Measurements from ENCODE around the gene SMDT1. TPM values are rescaled to one million over a fixed set of nuclear protein-coding genes. Genes with fewer than 3 reads are reported as not detected.
"Not testable (repeated sequence)": the region's sequence is repeated elsewhere in the genome, so short reads cannot be mapped to it uniquely, and the experiment has no call there.

SMDT1 gene
- total RNA-seq, 1 experiment from 2014 or later = 5.6 TPM

DNA sequence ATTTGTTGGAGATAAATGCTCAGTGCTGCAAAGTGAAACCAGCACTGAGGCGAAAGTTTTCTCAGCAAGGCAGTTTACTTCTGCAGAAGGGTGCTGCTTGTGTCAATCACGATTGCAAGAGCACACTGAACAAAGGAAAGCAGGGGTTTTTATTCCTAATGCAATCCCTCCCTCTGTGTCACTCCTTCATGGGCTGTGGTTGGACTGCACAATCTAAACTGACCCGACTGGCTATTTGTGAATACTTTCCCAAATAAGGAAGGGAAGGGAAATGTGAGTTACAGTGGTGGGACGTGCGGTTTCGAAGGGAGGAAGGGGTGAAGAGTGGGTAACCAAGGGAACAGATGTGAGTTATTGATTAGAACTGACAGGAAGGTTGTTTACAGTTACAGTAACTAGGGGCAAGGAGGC is 35.9 kb downstream of the SMDT1 start:
- H3K4me3 ChIP-seq (ENCODE audit: insufficient read depth, low read depth, low read length); H3K27me3 ChIP-seq (ENCODE audit: control insufficient read depth, insufficient read depth, low read length); DNase-seq; H3K36me3 ChIP-seq (replicated peaks; ENCODE audit: control insufficient read depth, insufficient read depth, low read length): not testable (repeated sequence)

DNA sequence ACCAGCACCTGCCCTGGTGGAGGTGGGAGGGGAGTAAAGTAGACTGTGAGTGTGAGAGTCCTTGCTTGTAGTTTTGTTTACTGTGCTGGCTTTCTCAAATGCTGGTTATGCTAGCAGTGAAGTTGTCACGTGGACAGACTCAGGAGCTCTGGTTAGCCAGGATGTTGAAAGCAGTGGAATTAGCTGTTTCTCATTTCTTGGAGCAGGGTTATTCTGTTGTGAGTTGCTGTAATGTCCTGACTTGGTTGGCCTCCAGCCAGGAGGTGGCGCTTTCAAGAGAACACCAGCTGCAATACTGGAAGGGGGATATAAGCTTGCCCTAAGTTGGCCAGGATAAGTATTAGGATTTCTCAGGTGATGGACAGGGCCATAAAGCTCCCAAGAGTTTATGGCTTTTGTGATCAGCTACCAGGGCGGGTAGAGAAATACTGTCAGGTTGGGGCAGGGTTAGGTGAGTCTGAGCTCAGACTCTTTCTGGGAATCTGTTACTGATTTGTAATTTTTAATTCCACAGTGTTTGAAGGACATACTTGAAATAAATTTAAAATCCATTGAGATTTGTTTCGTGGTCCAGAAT is 37.4 kb downstream of the SMDT1 start:
- no peaks in the 10 kb centered on the region; the same call in 1 of the 2 replicates for H3K27me3 ChIP-seq (ENCODE audit: control insufficient read depth, insufficient read depth, low read length)
- no peak overlapping the region for H3K4me3 ChIP-seq (ENCODE audit: insufficient read depth, low read depth, low read length)
- DNase-seq = peak; percentile 41
- no peaks in the 10 kb centered on the region for H3K36me3 ChIP-seq (replicated peaks; ENCODE audit: control insufficient read depth, insufficient read depth, low read length)

DNA sequence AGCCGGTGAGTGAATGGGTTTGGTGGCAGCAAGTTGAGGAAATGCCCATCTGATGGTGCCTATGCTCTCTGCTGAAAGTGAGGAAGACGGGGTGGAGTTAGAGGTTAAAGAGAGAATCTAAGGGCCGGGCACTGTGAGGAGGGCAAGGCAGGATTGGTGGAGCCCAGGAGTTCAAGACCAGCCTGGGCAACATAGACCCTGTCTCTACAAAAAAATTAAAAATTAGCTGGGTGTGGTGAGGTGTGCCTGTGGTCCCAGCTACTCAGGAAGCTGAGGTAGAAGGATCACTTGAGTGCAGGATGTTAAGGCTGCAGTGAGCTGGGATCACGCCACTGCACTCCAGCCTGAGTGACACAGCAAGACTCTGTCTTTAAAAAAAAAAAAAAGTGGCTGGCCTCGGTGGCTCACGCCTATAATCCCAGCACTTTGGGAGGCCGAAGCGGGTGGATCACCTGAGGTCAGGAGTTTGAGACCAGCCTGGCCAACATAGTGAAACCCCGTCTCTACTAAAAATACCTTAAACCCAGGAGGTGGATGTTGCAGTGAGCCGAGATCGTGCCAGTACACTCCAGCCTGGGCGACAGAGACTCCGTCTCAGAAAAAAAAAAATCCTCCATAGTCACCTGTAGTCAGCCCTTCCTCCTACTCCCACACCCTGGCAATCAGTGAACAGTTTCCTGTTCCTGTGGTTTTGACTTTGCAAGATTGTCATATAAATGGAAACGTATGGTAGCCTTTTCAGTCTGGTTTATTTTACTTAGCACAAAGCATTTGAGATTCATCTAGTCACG is 40.9 kb downstream of the SMDT1 start:
- not testable (repeated sequence) for H3K36me3 ChIP-seq (replicated peaks; ENCODE audit: control insufficient read depth, insufficient read depth, low read length); H3K4me3 ChIP-seq (ENCODE audit: insufficient read depth, low read depth, low read length); H3K27me3 ChIP-seq (ENCODE audit: control insufficient read depth, insufficient read depth, low read length); DNase-seq

DNA sequence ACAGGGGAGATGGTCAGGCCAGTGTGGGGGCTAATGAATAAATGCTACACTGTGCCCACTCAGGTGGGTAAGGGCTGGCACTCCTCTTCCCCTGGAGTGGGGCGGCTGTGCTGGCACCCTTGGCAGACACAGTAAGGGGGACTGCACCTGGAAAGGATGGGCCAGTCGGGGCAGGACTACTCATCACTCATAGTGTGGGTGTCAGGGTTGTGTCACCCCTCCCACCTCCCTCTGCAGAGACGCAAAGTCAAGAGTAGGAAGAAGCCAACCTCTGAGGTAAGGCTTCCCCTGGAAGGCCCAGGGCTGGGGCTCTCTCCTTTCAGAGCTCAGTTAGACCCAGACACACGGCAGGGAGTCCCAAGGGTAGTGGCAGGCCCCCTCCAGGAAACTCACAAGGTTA is 44.0 kb downstream of the SMDT1 start:
- H3K36me3 ChIP-seq (replicated peaks; ENCODE audit: control insufficient read depth, insufficient read depth, low read length); H3K27me3 ChIP-seq (ENCODE audit: control insufficient read depth, insufficient read depth, low read length); DNase-seq; H3K4me3 ChIP-seq (ENCODE audit: insufficient read depth, low read depth, low read length): not testable (repeated sequence)

DNA sequence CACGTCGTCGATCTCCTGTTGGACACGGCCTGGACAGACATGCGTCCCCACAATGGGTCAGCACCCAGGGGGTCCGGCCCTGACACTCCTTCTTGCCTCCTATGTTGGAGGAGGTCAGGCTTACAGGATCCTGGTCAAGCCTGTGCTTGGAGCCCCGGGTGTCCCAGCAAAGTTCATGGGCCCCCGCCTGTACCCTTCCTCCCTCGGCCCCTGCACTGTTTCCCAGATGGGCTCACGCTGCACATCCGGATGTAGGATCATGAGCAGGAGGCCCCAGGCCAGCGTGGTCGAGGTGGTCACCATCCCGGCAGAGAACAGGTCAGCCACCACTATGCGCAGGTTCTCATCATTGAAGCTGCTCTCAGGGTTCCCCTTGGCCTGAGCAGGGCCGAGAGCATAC is 48.1 kb downstream of the SMDT1 start:
- H3K4me3 ChIP-seq (ENCODE audit: insufficient read depth, low read depth, low read length) = no peak overlapping the region
- H3K36me3 ChIP-seq (replicated peaks; ENCODE audit: control insufficient read depth, insufficient read depth, low read length) = no peaks in the 10 kb centered on the region
- H3K27me3 ChIP-seq (ENCODE audit: control insufficient read depth, insufficient read depth, low read length) = no peaks in the 10 kb centered on the region
- peak; percentile 35 for DNase-seq

DNA sequence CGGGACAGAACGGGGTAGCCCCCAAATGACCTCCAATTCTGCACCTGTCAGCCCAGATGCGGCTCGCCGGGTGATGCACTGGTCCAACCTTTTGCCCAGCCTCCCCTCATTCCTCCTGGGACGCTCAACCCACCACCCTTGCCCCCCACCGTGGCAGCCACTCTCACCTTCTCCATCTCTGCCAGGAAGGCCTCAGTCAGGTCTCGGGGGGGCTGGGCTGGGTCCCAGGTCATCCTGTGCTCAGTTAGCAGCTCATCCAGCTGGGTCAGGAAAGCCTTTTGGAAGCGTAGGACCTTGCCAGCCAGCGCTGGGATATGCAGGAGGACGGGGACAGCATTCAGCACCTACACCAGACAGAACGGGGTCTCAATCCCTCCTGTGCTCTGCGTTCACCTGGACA is 48.5 kb downstream of the SMDT1 start:
- not testable (repeated sequence) for DNase-seq; H3K4me3 ChIP-seq (ENCODE audit: insufficient read depth, low read depth, low read length); H3K36me3 ChIP-seq (replicated peaks; ENCODE audit: control insufficient read depth, insufficient read depth, low read length); H3K27me3 ChIP-seq (ENCODE audit: control insufficient read depth, insufficient read depth, low read length)

DNA sequence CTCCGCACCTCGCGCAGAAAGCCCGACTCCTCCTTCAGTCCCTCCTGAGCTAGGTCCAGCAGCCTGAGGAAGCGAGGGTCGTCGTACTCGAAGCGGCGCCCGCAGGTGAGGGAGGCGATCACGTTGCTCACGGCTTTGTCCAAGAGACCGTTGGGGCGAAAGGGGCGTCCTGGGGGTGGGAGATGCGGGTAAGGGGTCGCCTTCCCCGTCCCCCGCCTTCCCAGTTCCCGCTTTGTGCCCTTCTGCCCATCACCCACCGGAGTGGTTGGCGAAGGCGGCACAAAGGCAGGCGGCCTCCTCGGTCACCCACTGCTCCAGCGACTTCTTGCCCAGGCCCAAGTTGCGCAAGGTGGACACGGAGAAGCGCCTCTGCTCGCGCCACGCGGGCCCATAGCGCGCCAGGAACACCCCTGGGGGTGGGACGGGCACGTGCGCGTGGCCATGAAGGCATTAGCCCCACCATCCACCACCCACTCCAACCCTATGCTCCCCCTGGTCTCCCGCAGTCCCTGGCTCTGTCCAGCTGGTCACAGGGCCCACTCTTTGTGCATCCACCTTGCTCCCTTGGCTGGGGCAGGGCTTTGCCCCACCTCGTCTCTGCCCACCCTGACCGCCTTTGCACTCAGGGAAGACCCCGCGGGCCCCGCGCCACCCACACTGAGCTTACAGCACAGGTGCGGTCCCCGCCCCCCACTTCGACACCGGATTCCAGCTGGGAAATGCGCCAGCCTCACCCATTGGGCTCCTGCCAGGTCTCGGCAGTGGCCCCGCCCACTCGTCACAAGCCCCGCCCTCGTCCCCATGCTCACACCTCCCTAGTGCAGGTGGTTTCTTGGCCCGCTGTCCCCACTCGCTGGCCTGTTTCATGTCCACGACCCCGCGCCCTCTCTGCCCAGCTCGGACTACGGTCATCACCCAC is 49.5 kb downstream of the SMDT1 start:
- H3K4me3 ChIP-seq (ENCODE audit: insufficient read depth, low read depth, low read length); H3K27me3 ChIP-seq (ENCODE audit: control insufficient read depth, insufficient read depth, low read length); H3K36me3 ChIP-seq (replicated peaks; ENCODE audit: control insufficient read depth, insufficient read depth, low read length): not testable (repeated sequence)
- peak; percentile 88 for DNase-seq

DNA sequence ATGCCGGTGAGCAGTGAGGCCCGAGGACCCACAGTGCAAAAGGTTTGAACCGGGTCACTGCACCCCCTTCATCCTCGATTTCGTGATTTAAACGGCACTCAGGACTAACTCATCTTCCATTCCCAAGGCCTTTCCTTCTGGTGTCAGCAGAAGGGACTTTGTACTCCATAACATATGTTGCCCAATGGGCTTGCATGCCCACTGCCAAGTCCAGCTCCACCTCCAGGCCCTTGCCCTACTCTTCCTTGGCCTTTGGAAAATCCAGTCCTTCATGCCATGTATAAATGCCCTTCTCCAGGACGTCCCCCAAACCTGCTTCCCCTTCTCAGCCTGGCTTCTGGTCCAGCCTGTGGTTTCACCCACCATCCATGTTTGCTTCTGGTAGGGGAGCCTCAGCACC is 50.7 kb downstream of the SMDT1 start:
- not testable (repeated sequence) for H3K4me3 ChIP-seq (ENCODE audit: insufficient read depth, low read depth, low read length); H3K36me3 ChIP-seq (replicated peaks; ENCODE audit: control insufficient read depth, insufficient read depth, low read length); DNase-seq; H3K27me3 ChIP-seq (ENCODE audit: control insufficient read depth, insufficient read depth, low read length)

DNA sequence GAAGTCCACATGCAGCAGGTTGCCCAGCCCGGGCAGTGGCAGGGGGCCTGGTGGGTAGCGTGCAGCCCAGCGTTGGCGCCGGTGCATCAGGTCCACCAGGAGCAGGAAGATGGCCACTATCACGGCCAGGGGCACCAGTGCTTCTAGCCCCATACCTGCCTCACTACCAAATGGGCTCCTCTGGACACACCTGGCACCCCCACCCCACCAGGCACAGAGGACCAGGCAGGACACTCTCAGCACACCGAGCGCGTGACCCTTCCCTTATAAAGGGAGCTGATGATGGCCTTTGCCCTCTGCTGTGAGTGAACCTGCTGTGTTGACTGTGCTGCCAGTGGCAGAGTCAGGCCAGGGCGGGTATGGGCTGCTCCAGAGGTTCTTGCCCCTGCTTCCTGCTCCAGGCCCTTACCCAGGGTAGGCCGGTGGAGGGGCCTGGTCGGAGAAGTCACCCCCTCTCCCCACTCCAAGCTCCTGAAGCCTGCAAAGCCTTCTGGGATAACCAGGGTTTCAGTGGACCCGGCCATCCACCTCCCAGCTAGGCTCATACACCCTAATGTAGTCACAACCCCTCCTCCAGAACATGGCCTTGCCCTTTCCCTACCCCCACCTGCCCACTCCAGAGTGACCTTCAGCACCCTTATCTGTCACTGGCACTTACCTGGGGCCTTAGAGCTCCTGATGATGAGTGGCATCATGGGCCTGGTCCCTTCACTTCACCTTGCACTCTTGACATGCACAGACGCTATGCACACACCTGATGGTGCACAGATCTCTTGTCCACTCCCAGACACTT is 51.3 kb downstream of the SMDT1 start, which contains the start of gene CYP2D6:
CYP2D6 (minus strand) TSS at position 172 of the 793 bp plus-strand sequence; CDS start at position 153, 19 bp downstream.
- not testable (repeated sequence) for H3K27me3 ChIP-seq (ENCODE audit: control insufficient read depth, insufficient read depth, low read length); H3K4me3 ChIP-seq (ENCODE audit: insufficient read depth, low read depth, low read length); DNase-seq; H3K36me3 ChIP-seq (replicated peaks; ENCODE audit: control insufficient read depth, insufficient read depth, low read length)

DNA sequence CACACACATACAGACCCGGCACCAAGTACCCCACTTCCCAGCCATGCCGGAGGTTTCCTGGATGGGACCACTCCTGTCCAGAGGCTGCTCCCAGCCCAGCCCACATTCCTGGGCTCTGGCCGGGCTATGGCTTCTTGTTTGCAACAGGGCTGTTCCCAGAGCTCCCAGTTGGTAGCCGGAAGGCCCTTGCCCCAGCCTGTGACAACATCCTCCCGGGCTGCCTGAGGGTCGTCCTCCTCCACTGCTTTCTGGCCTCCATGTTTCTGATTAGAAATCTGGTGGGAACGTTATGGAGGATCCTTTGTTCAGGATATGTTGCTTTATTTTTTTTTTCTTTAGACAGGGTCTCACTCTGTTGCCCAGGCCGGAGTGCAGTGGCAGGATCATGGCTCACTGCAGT is 52.1 kb downstream of the SMDT1 start:
- peak; percentile 41 for DNase-seq
- no peaks in the 10 kb centered on the region for H3K27me3 ChIP-seq (ENCODE audit: control insufficient read depth, insufficient read depth, low read length)
- no peaks in the 10 kb centered on the region for H3K36me3 ChIP-seq (replicated peaks; ENCODE audit: control insufficient read depth, insufficient read depth, low read length)

DNA sequence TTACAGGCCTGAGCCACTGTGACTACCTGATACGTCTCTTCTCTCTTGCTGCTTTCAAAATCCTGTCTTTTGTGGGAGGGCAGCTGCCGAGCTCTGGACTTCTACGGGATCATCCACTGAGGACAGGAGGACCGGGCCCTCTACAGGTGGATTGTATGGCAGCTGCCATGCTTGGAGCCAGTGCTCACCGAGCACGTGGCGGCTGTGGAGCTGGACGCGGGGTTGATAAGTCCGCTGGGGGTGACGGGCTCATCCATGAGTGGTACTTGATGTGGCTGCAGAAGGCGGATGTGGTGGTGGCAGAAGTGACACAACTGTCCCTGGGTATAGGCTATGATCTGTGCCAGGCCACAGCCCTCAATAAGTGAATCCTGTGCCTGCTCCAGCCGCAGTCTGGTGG is 53.0 kb downstream of the SMDT1 start:
- H3K36me3 ChIP-seq (replicated peaks; ENCODE audit: control insufficient read depth, insufficient read depth, low read length) = no peaks in the 10 kb centered on the region
- DNase-seq = peak; percentile 64

More for the DNA sequence above, 52.1 kb downstream of the SMDT1 start:
- no peak overlapping the region for H3K4me3 ChIP-seq (ENCODE audit: insufficient read depth, low read depth, low read length)

More for the DNA sequence above, 53.0 kb downstream of the SMDT1 start:
- Histone ChIP-seq H3K4me3 (ENCODE audit: insufficient read depth, low read depth, low read length) (no peak overlapping the region), H3K27me3 (ENCODE audit: control insufficient read depth, insufficient read depth, low read length) (no peaks in the 10 kb centered on the region)
